K562 (cell line): ENCODE measurements around the gene C17orf114.

ENCODE experiments used
- ATAC-seq: fragments of 200-7000 bp; cut with Tn5 transposase; 3 replicates; pipeline ENCODE4 v1.9.1; 2020; ENCODE audit warnings: moderate library complexity
- BruUV-seq: library from RNA; stranded (reverse); fragments of 400-500 nt; replicated peaks from 2 replicates; lab custom pipeline; 2021; lab: Mats Ljungman, UMichigan
- CTCF ChIA-PET: fragments of 300-600 bp; formaldehyde crosslinking; extraction: SDS; loops from one replicate; lab custom pipeline; 2021; ENCODE audit warnings: low intra/inter-chr PET ratio; lab: Yijun Ruan, JAX
- POLR2A ChIA-PET: fragments of 300-600, 350-650 bp; sonication (Branson Sonifier 250); formaldehyde crosslinking; extraction: SDS; loops from one replicate; lab custom pipeline; 2021; ENCODE audit warnings: antibody characterized with exemption, inconsistent platforms; lab: Yijun Ruan, JAX
- DNase-seq, 4 experiments: peaks; one replicate each; pipeline versions ENCODE4 v3.0.0 to v3.0.0-alpha.2; 2011 to 2018; ENCODE audit warnings: low spot score in 3 of 4, mixed read lengths in 3 of 4; ENCODE audit errors: extremely low read depth in 1 of 4
- FAIRE-seq: peaks from 2 replicates; lab custom pipeline; 2011; peaks lifted over from hg19 to GRCh38; lab: Jason Lieb, UNC
- H2AFZ ChIP-seq: 2 replicates; pipeline ENCODE4 v1.6.0; 2011; ENCODE audit warnings: low read depth, low read length, control low read depth, inconsistent platforms
- H3K27ac ChIP-seq: fragments of 200-600 bp; 3 replicates; pipeline ENCODE4 v1.8.0; 2011; ENCODE audit warnings: low read depth, mild to moderate bottlenecking, control low read depth, inconsistent platforms, low read length, moderate library complexity, mixed read lengths; ENCODE audit errors: extremely low read depth
- H3K27me3 ChIP-seq, 2 experiments: fragments of 300-600 bp in 1 of 2; 2 replicates in 1 of 2; 3 replicates in 1 of 2; pipeline versions ENCODE4 v1.6.0 to v1.8.0; 2011; ENCODE audit warnings: inconsistent platforms in 2 of 2, low read length in 2 of 2, mild to moderate bottlenecking in 1 of 2, mixed read lengths in 1 of 2, moderate library complexity in 1 of 2; ENCODE audit not compliant: control insufficient read depth in 2 of 2, insufficient read depth in 2 of 2
- H3K36me3 ChIP-seq: fragments of 300-600 bp; 3 replicates; pipeline ENCODE4 v1.8.0; 2011; ENCODE audit warnings: mild to moderate bottlenecking, low read length, inconsistent platforms; ENCODE audit not compliant: control insufficient read depth, insufficient read depth
- H3K4me1 ChIP-seq, 2 experiments: fragments of 200-600 bp in 1 of 2; replicated peaks in 1 of 2; 2 replicates in 1 of 2; 3 replicates in 1 of 2; pipeline versions ENCODE4 v1.5.1 to v1.8.0; 2011; ENCODE audit warnings: inconsistent platforms in 2 of 2, low read length in 2 of 2, mild to moderate bottlenecking in 1 of 2, mixed read lengths in 1 of 2, moderate library complexity in 1 of 2; ENCODE audit not compliant: control insufficient read depth in 2 of 2, insufficient read depth in 2 of 2
- H3K4me2 ChIP-seq: 2 replicates; pipeline ENCODE4 v1.6.1; 2011; ENCODE audit warnings: low read length, control low read depth, inconsistent platforms, mixed read lengths; ENCODE audit not compliant: insufficient read depth
- H3K4me3 ChIP-seq: fragments of 200-600 bp; sonication (generic), shearing (Covaris generic); 2 replicates; pipeline ENCODE4 v1.5.1; 2016; ENCODE audit warnings: control low read depth, inconsistent platforms
- H3K79me2 ChIP-seq: fragments of 200-600 bp; 3 replicates; pipeline ENCODE4 v1.8.0; 2011; ENCODE audit warnings: low read length, inconsistent platforms; ENCODE audit not compliant: control insufficient read depth, insufficient read depth
- H3K9ac ChIP-seq, 2 experiments: 2 replicates each; pipeline versions ENCODE4 v1.6.0 to v1.6.1; 2011; ENCODE audit warnings: low read depth in 2 of 2, low read length in 2 of 2, control low read depth in 1 of 2, inconsistent platforms in 1 of 2, mild to moderate bottlenecking in 1 of 2, mixed read lengths in 1 of 2; ENCODE audit not compliant: insufficient read depth in 1 of 2
- H3K9me1 ChIP-seq: one replicate; pipeline ENCODE4 v1.6.0; 2011; ENCODE audit warnings: inconsistent platforms, mild to moderate bottlenecking, low read length, moderate library complexity; ENCODE audit not compliant: control insufficient read depth, insufficient read depth
- H3K9me3 ChIP-seq: replicated peaks from 2 replicates; pipeline ENCODE4 v1.5.1; 2011; ENCODE audit warnings: low read depth, low read length, inconsistent platforms; ENCODE audit not compliant: control insufficient read depth, insufficient read depth
- H4K20me1 ChIP-seq: replicated peaks from 2 replicates; pipeline ENCODE4 v1.6.1; 2011; ENCODE audit warnings: low read length, inconsistent platforms, mixed read lengths; ENCODE audit not compliant: control insufficient read depth, insufficient read depth
- ATF1 ChIP-seq, 2 experiments: fragments of 450-650 bp in 1 of 2; IDR thresholded peaks; 2 replicates each; pipeline ENCODE4 v1.6.1; 2016; ENCODE audit warnings: missing compliant biosample characterization in 1 of 2, missing genetic modification characterization in 1 of 2
- ATF3 ChIP-seq, 2 experiments: fragments of 450-650 bp in 1 of 2; sonication (generic) in 1 of 2; formaldehyde crosslinking in 1 of 2; IDR thresholded peaks in 1 of 2; conservative IDR thresholded peaks in 1 of 2; 2 replicates each; pipeline versions ENCODE4 v1.6.1 to v1.8.1; 2016 to 2023; ENCODE audit warnings: mild to moderate bottlenecking in 2 of 2, moderate library complexity in 2 of 2, inconsistent platforms in 1 of 2, missing genetic modification reagents in 1 of 2
- CBFA2T2 ChIP-seq: fragments of 450-650 bp; conservative IDR thresholded peaks from 2 replicates; pipeline ENCODE4 v1.6.1; 2017; ENCODE audit warnings: mild to moderate bottlenecking
- CBFA2T3 ChIP-seq: fragments of 450-650 bp; IDR thresholded peaks from 2 replicates; pipeline ENCODE4 v1.6.1; 2017
- CREM ChIP-seq: IDR thresholded peaks from 2 replicates; pipeline ENCODE4 v1.6.1; 2014; ENCODE audit warnings: antibody characterized with exemption, low read depth
- DIDO1 ChIP-seq: fragments of 450-650 bp; IDR thresholded peaks from 2 replicates; pipeline ENCODE4 v1.6.1; 2016; ENCODE audit warnings: low read depth, missing biosample characterization, missing genetic modification characterization
- E2F1 ChIP-seq: sonication (generic); formaldehyde crosslinking; IDR thresholded peaks from 2 replicates; pipeline ENCODE4 v1.8.1; 2023; ENCODE audit warnings: mild to moderate bottlenecking, missing genetic modification reagents, moderate library complexity
- KDM1A ChIP-seq, 2 experiments: fragments of 450-650 bp; IDR thresholded peaks; 2 replicates each; pipeline ENCODE4 v1.6.1; 2016; ENCODE audit warnings: mild to moderate bottlenecking in 2 of 2
- MEIS2 ChIP-seq: fragments of 450-650 bp; IDR thresholded peaks from 2 replicates; pipeline ENCODE4 v1.6.1; 2014; ENCODE audit warnings: mild to moderate bottlenecking; ENCODE audit not compliant: partially characterized antibody
- RCOR1 ChIP-seq, 2 experiments: IDR thresholded peaks; 2 replicates each; pipeline ENCODE4 v1.6.1; 2012; ENCODE audit warnings: low read depth in 2 of 2, low read length in 2 of 2, borderline replicate concordance in 1 of 2, improper control_type of control experiment in 1 of 2
- RFX5 ChIP-seq: IDR thresholded peaks from 2 replicates; pipeline ENCODE4 v1.6.1; 2011; ENCODE audit warnings: low read depth, mild to moderate bottlenecking, improper control_type of control experiment, low read length
- SMARCA4 ChIP-seq: fragments of 450-650 bp; IDR thresholded peaks from 2 replicates; pipeline ENCODE4 v1.6.1; 2016
- SPI1 ChIP-seq: IDR thresholded peaks from 2 replicates; pipeline ENCODE4 v1.6.1; 2011; ENCODE audit warnings: low read depth, low read length, control low read depth, borderline replicate concordance
- YBX1 ChIP-seq: fragments of 450-650 bp; IDR thresholded peaks from 2 replicates; pipeline ENCODE4 v1.7.1; 2016; ENCODE audit warnings: mild to moderate bottlenecking
- ZNF780A ChIP-seq: fragments of 250-450 bp; sonication (Bioruptor Pico); IDR thresholded peaks from 2 replicates; pipeline ENCODE4 v1.5.0; 2021; ENCODE audit warnings: mild to moderate bottlenecking
- WGBS: fragments of 100-300 bp; shearing (Covaris generic); methylation state at CpG from one replicate; pipeline ENCODE4 v1.1.6; 2016; ENCODE audit warnings: low coverage, mixed read lengths; ENCODE audit not compliant: insufficient coverage; ENCODE audit errors: missing lambda C conversion rate; 5-methylcytosine and 5-hydroxymethylcytosine counted together
- in situ Hi-C: fragments of 300-500 bp; cut with MboI; formaldehyde crosslinking; loops from 4 replicates; pipeline ENCODE4 v1.15.0; 2018; ENCODE audit warnings: inconsistent platforms, mixed read lengths
- intact Hi-C: fragments of 100-400 bp; cut with micrococcal nuclease; formaldehyde crosslinking; loops from 2 replicates; pipeline ENCODE4 v1.14.2; 2022

C17orf114 gene

DNA sequence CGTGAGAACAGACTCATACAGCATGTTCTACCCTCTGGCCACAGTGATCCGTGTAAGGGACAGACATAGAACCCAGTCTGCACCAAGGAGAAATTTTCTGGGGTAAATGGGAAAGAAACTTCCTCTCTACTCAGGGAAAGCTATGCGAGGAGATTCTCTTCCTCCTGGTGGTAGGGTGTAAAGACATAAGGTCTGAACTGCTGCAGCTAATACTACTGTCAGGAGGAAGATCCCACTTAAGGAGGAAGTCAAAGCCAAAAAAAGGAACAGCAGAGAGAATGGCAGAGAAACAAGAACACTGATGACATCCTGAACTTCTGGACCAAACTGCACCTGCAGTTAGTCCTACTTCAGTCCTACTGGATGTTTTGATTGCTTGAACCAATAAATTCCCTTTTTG is 37.5 kb downstream of the C17orf114 start:
- FAIRE-seq = no peak
- intact Hi-C loops = no loop called here
- in situ Hi-C loops = no loop called here
- H3K4me3 ChIP-seq = no peak overlapping the region
- CTCF ChIA-PET = no interaction called here
- no peaks in the 10 kb centered on the region; a peak in 1 of 5 replicates for H3K4me1 ChIP-seq
- no peak overlapping the region for H3K9ac ChIP-seq
- DNase-seq = no peak
- no peak overlapping the region for H3K4me2 ChIP-seq
- H3K9me3 ChIP-seq = no peaks in the 10 kb centered on the region
- peaks cover 9 to 12% of the 10 kb centered on the region in 2 experiments for H3K27me3 ChIP-seq
- no peak for ATAC-seq
- no peaks in the 10 kb centered on the region for H3K9me1 ChIP-seq
- no peaks in the 10 kb centered on the region for H4K20me1 ChIP-seq
- POLR2A ChIA-PET = interaction anchor here (1.6 kb wide), 1 partner anchor 9 kb away, joined by 4 read pairs; no protein-coding TSS in a partner anchor
- H3K36me3 ChIP-seq = no peaks in the 10 kb centered on the region
- H2AFZ ChIP-seq = no peak overlapping the region
- TF ChIP-seq SPI1 (peak; percentile 59; the same call in 1 of the 2 replicates), YBX1 (no peak)
- H3K27ac ChIP-seq = no peak overlapping the region
- BruUV-seq = no TSS peak
- 0% methylated on average over 3 of the region's 3 CpGs for WGBS
- no peaks in the 10 kb centered on the region for H3K79me2 ChIP-seq

DNA sequence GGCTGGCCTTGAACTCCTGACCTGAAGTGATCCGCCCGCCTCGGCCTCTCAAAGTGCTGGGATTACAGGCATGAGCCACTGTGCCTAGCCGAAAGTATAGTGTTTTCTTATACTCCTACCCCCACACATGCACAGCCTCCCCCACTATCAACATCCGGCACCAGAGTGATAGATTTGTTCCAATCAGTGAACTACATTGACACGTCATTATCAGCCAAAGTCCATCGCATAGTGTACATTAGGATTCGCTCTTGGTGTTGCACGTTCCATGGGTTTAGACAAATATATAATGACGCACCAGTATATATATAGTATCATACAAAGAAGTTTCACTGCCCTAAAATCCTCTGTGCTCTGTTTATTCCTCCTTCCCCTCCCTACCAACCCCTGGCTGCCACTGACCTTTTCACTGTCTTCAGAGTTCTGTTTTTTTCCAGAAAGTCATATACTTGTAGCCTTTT is 42.3 kb downstream of the C17orf114 start:
- FAIRE-seq = no peak
- WGBS = 2% methylated on average over 10 of the region's 10 CpGs
- CTCF ChIA-PET = no interaction called here
- TF ChIP-seq ZNF780A (no peak), ATF1 (CRISPR knock-in tag; IDR thresholded peaks at IDR 0.05) (no peak), ATF1 (tag; IDR thresholded peaks at IDR 0.05) (0 out of 2 replicates have a peak, but pooled peaks have one; percentile 23), CREM (peak; percentile 72), CBFA2T2 (0 out of 2 replicates have a peak, but pooled peaks have one; percentile 17), ATF3 (IDR thresholded peaks at IDR 0.05) (peak; percentile 22; the same call in 1 of the 2 replicates), ATF3 (CRISPR knock-in tag; conservative IDR thresholded peaks at IDR 0.05) (no peak), DIDO1 (tag) (no peak), MEIS2 (peak; percentile 35), CBFA2T3 (peak; percentile 64), E2F1 (no peak), KDM1A (IDR thresholded peaks at IDR 0.05) (peak; percentile 56 to 57; a peak in 2 of 4 replicates), RFX5 (no peak), RCOR1 (IDR thresholded peaks at IDR 0.05; ENCODE audit: borderline replicate concordance in 1 of 2, low read depth in 2 of 2, low read length in 2 of 2) (0 out of 4 replicates have a peak, but pooled peaks of 1 of the 2 experiments have one; percentile 39), SMARCA4 (no peak)

More for the DNA sequence above, 42.3 kb downstream of the C17orf114 start:
- H4K20me1 ChIP-seq = no peaks in the 10 kb centered on the region
- in situ Hi-C loops = no loop called here
- POLR2A ChIA-PET = no interaction called here
- ATAC-seq = no peak; the same call in 2 of the 3 replicates
- peak in 1 of 4 experiments; percentile 24 for DNase-seq
- intact Hi-C loops = no loop called here
- no peak overlapping the region for H3K27ac ChIP-seq
- H3K27me3 ChIP-seq = peaks cover 8 to 21% of the 10 kb centered on the region in 2 experiments; a peak in 4 of 5 replicates
- no peak overlapping the region for H3K4me3 ChIP-seq
- H3K9me3 ChIP-seq = no peaks in the 10 kb centered on the region
- H2AFZ ChIP-seq = no peak overlapping the region
- no peaks in the 10 kb centered on the region; a peak in 2 of 5 replicates for H3K4me1 ChIP-seq
- H3K36me3 ChIP-seq = no peaks in the 10 kb centered on the region
- BruUV-seq = no TSS peak
- no peaks in the 10 kb centered on the region for H3K79me2 ChIP-seq
- no peaks in the 10 kb centered on the region for H3K9me1 ChIP-seq
- no peak overlapping the region for H3K9ac ChIP-seq
- H3K4me2 ChIP-seq = no peak overlapping the region
